Measurements from ENCODE around the gene TP53TG5. TPM values are rescaled to one million over a fixed set of nuclear protein-coding genes. Genes with fewer than 3 reads are reported as not detected.

TP53TG5 gene
- total and polyA plus RNA-seq, 10 of the 15 experiments (the other 5 are each of a cell fraction or from before 2014, with no cell fraction given): 0.24 TPM; not detected in 9

DNA sequence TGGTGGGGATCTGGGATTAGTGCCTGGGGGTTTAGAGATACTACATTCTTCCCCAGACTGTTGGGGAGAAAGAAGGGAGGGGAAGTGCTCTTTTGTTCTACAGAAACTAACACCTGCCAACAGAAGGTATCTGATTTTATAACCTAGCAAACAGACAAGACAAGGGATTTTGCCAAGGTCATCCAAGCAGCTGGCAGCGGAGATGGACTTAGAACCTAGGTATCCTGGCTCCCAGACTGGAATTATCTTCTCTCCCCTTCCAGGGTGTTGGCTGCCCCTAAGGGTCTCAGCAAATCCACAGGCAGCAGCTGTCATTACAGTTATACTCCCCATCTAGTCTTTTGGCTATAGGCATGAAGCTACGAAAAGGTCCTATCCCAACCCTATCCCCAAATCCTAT lies 38.3 kb downstream of the TP53TG5 start:
- FAIRE-seq (no peak), ATAC-seq (no peak), DNase-seq (ENCODE audit: low read depth, low spot score) (no peak)
- Histone ChIP-seq H3K27ac (ENCODE audit: control insufficient read depth, insufficient read depth) (no peak overlapping the region), H2AFZ (ENCODE audit: control insufficient read depth, low read depth, low read length) (no peak overlapping the region), H3K4me3 (no peak overlapping the region), H3K9ac (ENCODE audit: control insufficient read depth, insufficient read depth, low read length) (no peak overlapping the region), H4K20me1 (ENCODE audit: control insufficient read depth, insufficient read depth) (peaks cover 2% of the 10 kb centered on the region; the same call in 1 of the 2 replicates), H3K36me3 (ENCODE audit: control insufficient read depth in 2 of 2, insufficient read depth in 2 of 2, low read length in 1 of 2) (no peaks in the 10 kb centered on the region), H3K9me3 (replicated peaks; ENCODE audit: control insufficient read depth, insufficient read depth, low read length) (no peaks in the 10 kb centered on the region), H3K4me2 (ENCODE audit: control insufficient read depth, insufficient read depth) (no peak overlapping the region), H3K27me3 (replicated peaks in 1 of 2; ENCODE audit: control insufficient read depth in 2 of 2, insufficient read depth in 2 of 2, low read length in 1 of 2) (no peaks in the 10 kb centered on the region), H3K79me2 (ENCODE audit: control insufficient read depth, insufficient read depth, low read length) (no peaks in the 10 kb centered on the region), H3K4me1 (ENCODE audit: control insufficient read depth, insufficient read depth, low read length) (no peaks in the 10 kb centered on the region)
- ChIA-PET POLR2A (no interaction called here), RAD21 (ENCODE audit: unreplicated experiment) (no interaction called here), SMC1A (ENCODE audit: uncharacterized antibody, unreplicated experiment) (no interaction called here), CTCF (interaction anchor here (1.2 to 1.5 kb wide), 2 partner anchors 49 to 431 kb away, joined by 3 to 4 read pairs; no protein-coding TSS in a partner anchor)
- 18% methylated on average over 2 of the region's 2 CpGs for WGBS (ENCODE audit: insufficient coverage, insufficient replicate concordance, low lambda C conversion rate, missing lambda C conversion rate)
- no peak for TF ChIP-seq SREBF1 (IDR thresholded peaks at IDR 0.05; ENCODE audit: low read length)
- no peak for TF ChIP-seq RUNX3 (IDR thresholded peaks at IDR 0.05; ENCODE audit: low read length)
- no peak for TF ChIP-seq SPI1 (IDR thresholded peaks at IDR 0.05; ENCODE audit: borderline replicate concordance, insufficient read depth, low read depth, low read length)
- no peak for TF ChIP-seq NBN (IDR thresholded peaks at IDR 0.05)
- no peak for TF ChIP-seq JUNB (IDR thresholded peaks at IDR 0.05)
- BruUV-seq (replicated peaks): no TSS peak
- intact Hi-C loops (cut with micrococcal nuclease; ENCODE audit: unreplicated experiment): no loop called here
- in situ Hi-C loops (cut with MboI): no loop called here

DNA sequence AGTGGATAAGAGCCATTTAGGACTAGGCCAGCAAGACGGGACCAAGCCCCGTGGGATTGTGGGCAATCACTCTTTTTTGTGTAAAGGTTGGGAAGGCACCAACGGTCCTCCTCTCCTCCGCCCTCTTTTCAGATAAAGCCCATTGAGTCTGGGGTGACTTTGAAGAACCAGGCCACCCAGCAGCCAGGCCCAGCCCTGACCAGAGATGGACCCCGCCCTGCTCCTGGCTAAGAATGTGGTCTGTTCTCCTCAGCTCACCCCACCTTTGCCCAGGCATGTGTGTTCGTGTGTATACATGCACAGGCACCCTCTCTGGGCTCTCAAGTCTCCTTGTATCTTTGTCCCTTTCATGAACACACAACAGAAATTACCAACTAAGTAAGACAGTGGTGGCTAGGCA lies 39.0 kb downstream of the TP53TG5 start:
- DNase-seq (ENCODE audit: low read depth, low spot score) (no peak), ATAC-seq (no peak), FAIRE-seq (no peak)
- TF ChIP-seq PML (IDR thresholded peaks at IDR 0.05; ENCODE audit: low read length) (no peak), EZH2 (IDR thresholded peaks at IDR 0.05; ENCODE audit: borderline replicate concordance, control insufficient read depth, low read depth, low read length) (no peak), ETV6 (conservative IDR thresholded peaks at IDR 0.05 in 1 of 2, IDR thresholded peaks at IDR 0.05 in 1 of 2; ENCODE audit: borderline replicate concordance in 1 of 2, low read depth in 1 of 2) (no peak), NBN (IDR thresholded peaks at IDR 0.05) (no peak), MYC (IDR thresholded peaks at IDR 0.05; ENCODE audit: insufficient read depth, insufficient read length, insufficient replicate concordance, low read length, severe bottlenecking) (no peak), CHD4 (IDR thresholded peaks at IDR 0.05) (no peak)
- Histone ChIP-seq H4K20me1 (ENCODE audit: control insufficient read depth, insufficient read depth) (peaks cover under 1% of the 10 kb centered on the region; the same call in 1 of the 2 replicates), H3K9me3 (replicated peaks; ENCODE audit: control insufficient read depth, insufficient read depth, low read length) (no peaks in the 10 kb centered on the region), H3K4me2 (ENCODE audit: control insufficient read depth, insufficient read depth) (no peak overlapping the region), H2AFZ (ENCODE audit: control insufficient read depth, low read depth, low read length) (no peak overlapping the region), H3K27ac (ENCODE audit: control insufficient read depth, insufficient read depth) (no peak overlapping the region), H3K4me3 (no peak overlapping the region), H3K27me3 (replicated peaks in 1 of 2; ENCODE audit: control insufficient read depth in 2 of 2, insufficient read depth in 2 of 2, low read length in 1 of 2) (no peaks in the 10 kb centered on the region), H3K79me2 (ENCODE audit: control insufficient read depth, insufficient read depth, low read length) (no peaks in the 10 kb centered on the region), H3K36me3 (ENCODE audit: control insufficient read depth in 2 of 2, insufficient read depth in 2 of 2, low read length in 1 of 2) (no peaks in the 10 kb centered on the region), H3K4me1 (ENCODE audit: control insufficient read depth, insufficient read depth, low read length) (no peaks in the 10 kb centered on the region), H3K9ac (ENCODE audit: control insufficient read depth, insufficient read depth, low read length) (no peak overlapping the region)
- RAD21 ChIA-PET (ENCODE audit: unreplicated experiment): no interaction called here
- CTCF ChIA-PET: interaction anchor here (1.5 kb wide), 1 partner anchor 432 kb away, joined by 4 read pairs; no protein-coding TSS in a partner anchor
- SMC1A ChIA-PET (ENCODE audit: uncharacterized antibody, unreplicated experiment): interaction anchor here (0.9 to 1.1 kb wide), 2 partner anchors 8 to 432 kb away, joined by 3 to 4 read pairs; no protein-coding TSS in a partner anchor
- 9% methylated on average over 6 of the region's 6 CpGs for WGBS (ENCODE audit: insufficient coverage, insufficient replicate concordance, low lambda C conversion rate, missing lambda C conversion rate)
- in situ Hi-C loops (cut with MboI) (no loop called here), intact Hi-C loops (cut with micrococcal nuclease; ENCODE audit: unreplicated experiment) (no loop called here)
- POLR2A ChIA-PET: no interaction called here
- BruUV-seq (replicated peaks): no TSS peak

Data from GM12878 (cell line).